Mucosa of descending colon (tissue), 3 donors: Measurements from ENCODE around the gene BRSK1. TPM values are rescaled to one million over a fixed set of nuclear protein-coding genes. Genes with fewer than 3 reads are reported as not detected.

Source experiments
- ATAC-seq: fragments of 200-7000 bp; cut with Tn5 transposase; one replicate; pipeline ENCODE4 v1.9.1; 2020; ENCODE audit warnings: mild to moderate bottlenecking, moderate library complexity
- DNase-seq, 3 donors: peaks; one replicate each; pipeline ENCODE4 v3.0.0-alpha.2; 2020
- H3K36me3 ChIP-seq: fragments of 200-600 bp; one replicate; pipeline ENCODE4 v1.8.0; 2021; ENCODE audit warnings: low read depth, mild to moderate bottlenecking
- H3K4me1 ChIP-seq: fragments of 200-600 bp; one replicate; pipeline ENCODE4 v1.8.0; 2021; ENCODE audit warnings: low read depth, mild to moderate bottlenecking
- H3K4me3 ChIP-seq: fragments of 200-600 bp; one replicate; pipeline ENCODE4 v1.8.0; 2021; ENCODE audit warnings: mild to moderate bottlenecking
- H3K9me3 ChIP-seq: fragments of 200-600 bp; one replicate; pipeline ENCODE4 v1.8.0; 2021; ENCODE audit warnings: mild to moderate bottlenecking
- CTCF ChIP-seq: fragments of 200-600 bp; IDR thresholded peaks from one replicate; pipeline ENCODE4 v1.8.0; 2022; ENCODE audit warnings: antibody characterized with exemption, mild to moderate bottlenecking
- intact Hi-C, 2 donors: fragments of 100-400 bp; cut with DNase I in 1 of 2; cut with micrococcal nuclease in 1 of 2; formaldehyde crosslinking; loops; one replicate each; pipeline versions ENCODE4 v1.11.0 to v1.11.1; 2022; cut with DNase I, micrococcal nuclease
- total RNA-seq, 3 donors: library from RNA; stranded (reverse); fragmentation: NEBNext Ultra II Directional in 2 of 3; extraction: Animal tissue kit (Norgen Biotek cat#: 25700) in 2 of 3; gene quantifications; one replicate each; pipeline versions ENCODE4 v1.2.1 to v1.2.4, GENCODE V29; 2021 to 2023
- donor health status: DM: no; HTN: no; CAD: no; lungs with moderate emphysema.
- donor health status: DM: no; HTN: no; CAD: no.
- donor health status: DM: no; HTN: yes; CAD: no.

The BRSK1 gene
- total RNA-seq, 3 donors from 2014 or later: 1.6 to 18.1 (median 1.9) TPM

GRCh38 chr19:55310498-55310897, 26.7 kb downstream of the BRSK1 start:
- intact Hi-C loops: no loop called here
- TF ChIP-seq CTCF: no peak
- Histone ChIP-seq H3K9me3 (no peaks in the 10 kb centered on the region), H3K4me3 (no peak overlapping the region), H3K36me3 (no peaks in the 10 kb centered on the region), H3K4me1 (no peaks in the 10 kb centered on the region)
- DNase-seq (no peak), ATAC-seq (no peak)

- no peak for DNase-seq
- Histone ChIP-seq H3K36me3 (no peaks in the 10 kb centered on the region), H3K9me3 (no peaks in the 10 kb centered on the region), H3K4me3 (no peak overlapping the region), H3K4me1 (no peaks in the 10 kb centered on the region)
- intact Hi-C loops: no loop called here
- no peak for TF ChIP-seq CTCF
- ATAC-seq: no peak
These were observed 27.6 kb downstream of the BRSK1 start for GRCh38 chr19:55311397-55311796.

- no peaks in the 10 kb centered on the region for H3K9me3 ChIP-seq
- DNase-seq: no peak
- no peak for ATAC-seq
- H3K36me3 ChIP-seq: no peaks in the 10 kb centered on the region
- no peak for TF ChIP-seq CTCF
- intact Hi-C loops: no loop called here
- no peak overlapping the region for H3K4me3 ChIP-seq
- no peaks in the 10 kb centered on the region for H3K4me1 ChIP-seq
These were observed 28.0 kb downstream of the BRSK1 start for GRCh38 chr19:55311797-55312196.

GRCh38 chr19:55312621-55313512, 29.1 kb downstream of the BRSK1 start:
- TF ChIP-seq CTCF: no peak
- Histone ChIP-seq H3K9me3 (no peaks in the 10 kb centered on the region), H3K4me1 (no peaks in the 10 kb centered on the region), H3K4me3 (no peak overlapping the region), H3K36me3 (no peaks in the 10 kb centered on the region)
- intact Hi-C loops: no loop called here
- no peak for ATAC-seq
- no peak for DNase-seq

- Histone ChIP-seq H3K36me3 (no peaks in the 10 kb centered on the region), H3K4me3 (no peak overlapping the region), H3K9me3 (no peaks in the 10 kb centered on the region), H3K4me1 (no peaks in the 10 kb centered on the region)
- DNase-seq: no peak
- no peak for TF ChIP-seq CTCF
- no peak for ATAC-seq
- intact Hi-C loops: no loop called here
These were observed 30.6 kb downstream of the BRSK1 start for GRCh38 chr19:55314396-55314795.
